ENCODE data around the gene PPP2R5D.

GRCh38 chr6:43035495-43036194, 51.3 kb downstream of the PPP2R5D start:
- TF ChIP-seq CTCF (IDR thresholded peaks at IDR 0.05): no peak
- no peak for TF ChIP-seq ZFX (IDR thresholded peaks at IDR 0.05; ENCODE audit: borderline replicate concordance)

Measured in 22Rv1 (cell line).